ENCODE results near the gene ROR2.

- TF ChIP-seq CTCF (conservative IDR thresholded peaks at IDR 0.05; ENCODE audit: low read depth, low read length) (no peak), EZH2phosphoT487 (IDR thresholded peaks at IDR 0.05; ENCODE audit: borderline replicate concordance, low read length) (no peak), EZH2 (IDR thresholded peaks at IDR 0.05; ENCODE audit: low read length, unreplicated experiment) (no peak)
Measured at GRCh38 chr9:91946196-91946595, 3.8 kb downstream of the ROR2 start.

Data from PC-3 (cell line).